HG02884 (cell line): ENCODE measurements around the gene FAIM2.
"Not testable (repeated sequence)": the region's sequence is repeated elsewhere in the genome, so short reads cannot be mapped to it uniquely, and the experiment has no call there.

ENCODE experiments used
- ATAC-seq: cut with Tn5 transposase; IDR thresholded peaks from one replicate; pipeline ENCODE4 v1.9.1; 2021; ENCODE audit warnings: mild to moderate bottlenecking, moderate library complexity; ENCODE audit not compliant: unreplicated experiment

Gene FAIM2

DNA sequence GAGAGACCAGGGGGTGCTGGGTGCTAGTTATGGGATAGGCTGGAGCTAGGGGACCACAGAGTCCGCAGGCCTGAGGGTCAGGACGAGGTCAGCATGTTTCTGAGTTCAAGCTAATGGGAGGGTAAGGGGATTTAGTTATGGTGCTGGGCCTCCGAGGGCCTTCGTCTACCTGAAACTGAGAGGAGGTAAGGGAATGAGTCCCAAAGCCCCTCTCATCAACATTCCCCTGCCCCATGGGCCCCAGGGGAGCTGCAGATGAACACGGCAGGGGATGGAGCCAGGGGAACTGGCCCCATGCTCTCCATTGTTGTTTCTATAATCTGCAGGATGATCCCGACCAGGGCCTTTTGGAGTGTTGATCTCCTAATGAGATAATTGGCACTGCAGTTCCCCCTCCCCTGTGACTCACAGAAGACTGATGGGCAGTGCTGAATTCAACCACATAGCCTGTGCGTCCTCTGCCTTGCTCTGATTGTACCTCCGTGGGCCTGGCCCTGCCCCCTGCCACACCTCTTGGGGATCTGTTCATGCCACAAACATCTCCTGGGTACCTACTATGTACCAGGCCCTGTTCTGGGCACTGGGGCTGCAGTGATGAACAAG, 21.4 kb downstream of the FAIM2 start:
- no peak for ATAC-seq

- ATAC-seq = no peak
Measured at GRCh38 chr12:49881415-49882247, 22.1 kb downstream of the FAIM2 start.

- no peak for ATAC-seq
Measured at GRCh38 chr12:49880756-49881414, 22.8 kb downstream of the FAIM2 start.

- ATAC-seq = not testable (repeated sequence)
Measured at GRCh38 chr12:49879065-49879464, 24.6 kb downstream of the FAIM2 start.

- ATAC-seq = no peak
Measured at GRCh38 chr12:49878021-49878420, 25.7 kb downstream of the FAIM2 start.

DNA sequence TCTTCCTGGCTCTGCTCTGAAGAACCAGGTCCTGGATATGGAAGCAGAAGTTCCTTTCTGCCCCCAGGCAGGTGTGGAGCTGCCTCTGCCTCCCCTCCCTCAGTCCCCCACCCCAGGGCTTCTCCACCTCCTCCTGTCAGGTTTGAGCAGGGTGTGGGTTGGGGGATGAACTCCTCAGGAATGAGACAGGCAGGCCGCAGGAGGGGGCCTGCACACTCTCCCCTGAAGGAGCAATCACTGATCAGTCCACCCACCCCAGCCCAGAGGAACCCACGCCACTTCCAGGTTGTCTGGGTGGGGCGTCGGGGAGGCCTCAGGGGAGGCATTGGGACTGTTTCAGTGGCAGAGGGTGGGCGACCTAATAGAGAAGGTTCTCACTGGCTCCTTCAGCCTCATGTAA, 26.6 kb downstream of the FAIM2 start:
- no peak for ATAC-seq

- ATAC-seq = no peak
Measured at GRCh38 chr12:49876070-49876469, 27.6 kb downstream of the FAIM2 start.

- ATAC-seq = no peak
Measured at GRCh38 chr12:49875115-49875720, 28.5 kb downstream of the FAIM2 start.

DNA sequence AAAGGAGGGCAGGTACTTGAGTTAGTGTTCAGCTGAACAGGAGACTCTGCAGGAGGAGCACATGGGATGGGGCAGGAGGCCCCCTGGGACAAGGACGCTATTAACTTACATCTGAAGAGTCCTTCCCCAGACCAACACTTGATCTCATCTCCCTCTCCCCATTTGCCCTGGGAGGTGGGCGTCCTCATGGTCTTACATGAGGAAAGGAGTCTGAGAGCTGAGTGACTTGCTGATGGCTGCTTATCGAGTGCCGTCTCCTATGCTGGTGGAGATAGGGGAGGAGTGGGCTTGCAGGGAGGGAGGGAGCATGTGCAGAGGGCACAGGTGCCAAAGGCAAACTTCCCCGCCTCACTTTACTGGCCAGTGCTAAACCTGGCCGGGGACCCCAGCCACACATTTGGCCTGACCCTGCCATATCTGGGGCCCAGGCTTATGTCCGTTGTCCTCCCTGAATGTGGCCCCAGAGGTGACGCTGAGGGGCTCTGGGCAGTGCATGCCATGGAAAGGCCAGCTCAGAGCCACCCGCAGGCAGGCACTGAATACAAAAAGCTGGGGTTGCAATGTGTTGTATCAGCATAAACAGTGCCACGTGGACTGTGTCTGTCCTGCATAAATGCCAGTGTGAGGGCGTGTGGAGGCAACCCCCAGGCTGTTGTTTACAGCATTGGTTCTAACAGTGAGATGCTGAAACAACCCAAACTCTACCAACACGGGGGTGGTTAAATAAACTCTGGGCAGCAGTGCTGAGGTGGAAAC, 29.4 kb downstream of the FAIM2 start:
- ATAC-seq = no peak

GRCh38 chr12:49873361-49873934, 30.3 kb downstream of the FAIM2 start:
- ATAC-seq = no peak

DNA sequence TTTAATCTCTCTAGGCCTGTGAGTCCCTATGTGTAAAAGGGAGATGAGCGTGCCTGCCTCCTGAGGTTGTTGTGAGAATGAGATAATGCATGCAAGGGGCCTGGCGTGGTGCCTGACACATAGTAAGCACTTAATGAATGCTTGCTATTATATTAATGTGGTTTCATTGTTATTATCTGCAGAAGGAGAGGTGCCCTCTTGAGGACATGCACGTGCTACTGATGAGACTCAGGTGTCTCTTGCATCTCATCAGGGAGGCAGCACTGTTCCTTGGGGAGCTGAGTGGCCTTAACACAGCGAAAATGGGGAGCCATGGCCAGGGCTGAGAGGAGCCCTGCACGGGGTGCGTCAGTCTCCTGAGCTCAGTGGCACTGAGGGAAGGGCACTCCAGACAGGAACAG, 30.9 kb downstream of the FAIM2 start:
- ATAC-seq = no peak

DNA sequence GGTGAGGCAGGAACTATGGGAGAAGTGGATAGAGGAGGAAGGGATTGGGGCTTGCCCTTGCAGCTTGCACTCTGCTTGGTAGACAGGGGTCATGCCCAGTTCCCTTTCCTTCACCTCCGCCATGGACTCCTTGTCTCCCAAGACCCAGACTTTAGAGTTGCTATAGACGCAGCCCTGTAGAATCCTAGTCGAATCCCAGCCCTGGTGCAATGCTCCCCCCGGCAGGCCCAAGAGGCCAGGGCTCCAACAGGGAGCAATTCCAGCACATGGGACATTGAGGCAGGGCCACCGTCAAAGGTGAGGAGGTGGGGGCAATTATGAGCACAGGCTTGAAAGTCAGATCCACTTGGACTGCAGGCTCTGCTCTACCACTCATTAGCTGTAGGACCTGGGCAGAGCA, 31.3 kb downstream of the FAIM2 start:
- no peak for ATAC-seq

DNA sequence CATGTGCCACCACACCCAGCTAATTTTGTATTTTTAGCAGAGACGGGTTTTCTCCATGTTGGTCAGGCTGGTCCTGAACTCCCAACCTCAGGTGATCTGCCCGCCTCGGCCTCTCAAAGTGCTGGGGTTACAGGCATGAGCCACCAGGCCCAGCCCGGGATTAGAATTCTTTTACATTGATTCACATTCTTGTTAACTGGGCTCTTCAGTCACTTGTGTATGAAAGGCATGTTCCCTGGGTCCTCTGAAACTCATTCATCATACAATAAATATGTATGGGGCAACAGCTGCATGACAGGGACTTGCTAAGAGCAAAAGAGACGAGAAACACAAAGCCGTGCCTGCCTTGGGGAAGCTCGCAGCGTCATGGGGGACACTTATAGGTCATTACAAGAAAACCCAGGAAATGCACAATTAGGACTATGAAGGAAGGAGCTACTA, 31.9 kb downstream of the FAIM2 start:
- not testable (repeated sequence) for ATAC-seq

DNA sequence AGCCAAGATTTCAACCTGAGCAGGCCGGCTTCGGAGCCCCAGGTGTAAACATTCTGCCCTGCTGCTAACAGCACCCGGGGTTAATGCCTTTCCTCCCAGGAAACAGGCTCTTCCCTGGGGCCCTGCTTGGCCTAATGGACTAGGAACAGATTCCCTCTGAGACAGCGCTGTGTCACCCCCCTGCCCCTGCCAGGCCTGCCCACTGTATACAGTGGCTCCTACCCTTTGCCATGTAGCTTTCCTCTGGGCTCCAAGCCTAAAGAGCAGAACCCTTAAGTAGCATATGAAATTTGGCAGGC, 32.5 kb downstream of the FAIM2 start:
- no peak for ATAC-seq

GRCh38 chr12:49870501-49871262, 33.0 kb downstream of the FAIM2 start:
- ATAC-seq = no peak

- ATAC-seq = no peak
Measured at GRCh38 chr12:49869816-49870500, 33.7 kb downstream of the FAIM2 start.

DNA sequence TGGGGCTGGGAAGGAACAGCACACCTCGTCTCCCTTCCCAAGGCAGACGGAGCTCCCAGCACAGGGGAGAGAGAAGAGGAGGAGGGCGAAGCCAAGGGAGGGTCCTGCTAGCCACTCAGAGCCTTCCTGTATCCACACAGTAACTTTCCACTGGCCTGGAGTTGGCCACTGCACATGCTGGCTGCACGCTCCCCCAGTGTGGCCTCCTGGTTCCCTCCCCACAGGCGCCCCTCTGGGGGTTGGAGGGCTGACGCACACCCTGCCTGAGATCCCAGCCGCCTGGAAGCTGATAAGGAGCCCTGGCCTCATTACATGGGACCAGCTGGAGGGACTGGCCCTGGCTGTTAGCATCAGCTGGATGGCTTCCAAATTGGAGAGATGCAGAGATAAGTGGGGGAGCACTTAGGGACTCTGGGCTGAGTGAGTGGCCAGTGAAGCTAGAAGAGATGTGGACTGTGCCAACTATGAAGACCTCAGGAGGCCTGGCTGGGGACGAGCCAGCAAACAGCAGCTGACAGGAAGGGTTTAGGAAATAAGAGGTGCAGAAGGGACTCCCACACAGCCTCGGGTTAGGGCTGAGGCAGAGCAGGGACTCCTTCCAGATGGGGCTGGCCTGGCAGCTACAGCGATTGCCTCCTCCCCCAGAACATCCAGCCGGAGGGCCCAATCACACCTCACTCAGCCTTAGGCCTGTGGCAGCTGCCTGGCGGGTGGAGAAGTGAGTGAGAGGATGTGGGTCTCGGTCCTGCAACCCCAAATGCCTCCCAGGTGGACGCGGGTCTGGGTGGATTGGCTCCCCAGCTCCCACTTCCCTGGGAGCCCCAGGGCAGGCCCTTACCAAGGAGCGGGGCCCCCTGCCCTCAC, 34.5 kb downstream of the FAIM2 start:
- ATAC-seq = no peak

DNA sequence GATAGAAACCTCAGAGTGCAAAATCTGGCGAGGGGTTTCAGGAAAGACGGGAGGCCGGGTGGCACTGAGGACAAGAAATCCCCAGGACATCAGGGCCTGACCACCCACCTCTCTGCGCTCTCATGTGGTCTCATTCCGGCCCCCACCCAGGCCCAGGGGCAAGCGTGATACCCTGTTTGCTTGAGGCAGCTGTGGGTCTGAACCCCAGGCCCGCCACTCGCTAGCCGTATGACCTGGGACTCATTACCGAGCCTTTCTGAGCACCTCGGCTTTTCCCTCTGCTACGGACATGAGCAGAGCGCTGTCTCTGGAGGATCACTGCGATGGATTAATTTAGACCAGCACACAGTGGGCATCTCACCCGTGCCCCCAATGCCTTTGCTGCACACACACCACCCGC, 35.3 kb downstream of the FAIM2 start:
- no peak for ATAC-seq
